Measurements from ENCODE around the gene CREBRF.

DNA sequence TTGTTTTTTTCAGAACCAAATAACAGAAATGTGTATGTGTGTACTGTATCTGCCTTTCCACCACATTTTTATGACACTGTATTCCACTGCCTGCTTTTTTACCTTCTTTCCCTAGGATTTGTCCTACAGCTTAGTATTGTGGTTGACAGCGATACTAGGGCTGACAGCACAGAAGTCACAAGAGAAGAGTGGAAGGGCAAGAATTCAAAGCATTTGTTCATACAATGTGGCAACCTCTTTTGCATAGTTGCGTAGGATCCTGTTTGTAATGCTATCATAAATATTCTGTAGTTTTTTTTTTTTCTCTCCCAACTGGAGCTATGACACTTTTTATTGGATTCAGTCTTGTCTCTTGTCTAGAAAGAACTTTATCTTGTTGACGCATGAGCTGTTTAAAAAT lies 82.6 kb downstream of the CREBRF start:
- TF ChIP-seq, protein P1, sequence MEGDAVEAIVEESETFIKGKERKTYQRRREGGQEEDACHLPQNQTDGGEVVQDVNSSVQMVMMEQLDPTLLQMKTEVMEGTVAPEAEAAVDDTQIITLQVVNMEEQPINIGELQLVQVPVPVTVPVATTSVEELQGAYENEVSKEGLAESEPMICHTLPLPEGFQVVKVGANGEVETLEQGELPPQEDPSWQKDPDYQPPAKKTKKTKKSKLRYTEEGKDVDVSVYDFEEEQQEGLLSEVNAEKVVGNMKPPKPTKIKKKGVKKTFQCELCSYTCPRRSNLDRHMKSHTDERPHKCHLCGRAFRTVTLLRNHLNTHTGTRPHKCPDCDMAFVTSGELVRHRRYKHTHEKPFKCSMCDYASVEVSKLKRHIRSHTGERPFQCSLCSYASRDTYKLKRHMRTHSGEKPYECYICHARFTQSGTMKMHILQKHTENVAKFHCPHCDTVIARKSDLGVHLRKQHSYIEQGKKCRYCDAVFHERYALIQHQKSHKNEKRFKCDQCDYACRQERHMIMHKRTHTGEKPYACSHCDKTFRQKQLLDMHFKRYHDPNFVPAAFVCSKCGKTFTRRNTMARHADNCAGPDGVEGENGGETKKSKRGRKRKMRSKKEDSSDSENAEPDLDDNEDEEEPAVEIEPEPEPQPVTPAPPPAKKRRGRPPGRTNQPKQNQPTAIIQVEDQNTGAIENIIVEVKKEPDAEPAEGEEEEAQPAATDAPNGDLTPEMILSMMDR (conservative IDR thresholded peaks at IDR 0.05): no peak
- no peak for TF ChIP-seq EZH2 (IDR thresholded peaks at IDR 0.05; ENCODE audit: low read depth)
